SU-DHL-6 (cell line): Measurements from ENCODE around the gene BAD.

Experiments used
- EZH2phosphoT487 ChIP-seq: fragments of 200-600 bp; sonication (generic), shearing (Covaris generic); conservative IDR thresholded peaks from 2 replicates; pipeline ENCODE4 v1.6.1; 2018; ENCODE audit warnings: mild to moderate bottlenecking, antibody characterized with exemption, low read length, moderate library complexity, mixed read lengths
- TF ChIP-seq, protein P1 (sequence below): fragments of 200-600 bp; sonication (generic); IDR thresholded peaks from one replicate; pipeline ENCODE4 v1.5.1; 2017; ENCODE audit warnings: antibody characterized with exemption, mild to moderate bottlenecking, low read length, moderate library complexity; ENCODE audit not compliant: insufficient read depth, poor library complexity, severe bottlenecking

DNA sequence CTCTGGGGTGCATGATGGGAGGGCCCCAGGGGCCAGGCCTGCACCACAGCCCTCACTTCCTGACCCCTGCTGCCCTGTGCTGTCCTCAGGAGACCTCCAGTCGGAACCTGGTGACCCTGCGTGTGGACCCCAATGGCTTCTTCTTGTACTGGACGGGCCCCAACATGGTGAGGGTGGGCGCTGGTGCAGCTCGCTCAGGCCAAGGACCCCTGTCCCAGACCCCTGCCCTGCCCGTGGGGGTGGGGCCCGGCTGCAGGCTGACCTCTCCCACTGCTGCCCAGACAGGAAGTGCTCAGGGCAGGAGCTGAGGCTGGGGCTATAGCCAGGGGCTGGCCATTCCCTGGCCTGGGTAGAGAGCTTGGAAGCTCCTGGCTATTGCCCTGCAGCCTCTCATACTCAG lies 30.1 kb downstream of the BAD start:
- TF ChIP-seq, protein P1, sequence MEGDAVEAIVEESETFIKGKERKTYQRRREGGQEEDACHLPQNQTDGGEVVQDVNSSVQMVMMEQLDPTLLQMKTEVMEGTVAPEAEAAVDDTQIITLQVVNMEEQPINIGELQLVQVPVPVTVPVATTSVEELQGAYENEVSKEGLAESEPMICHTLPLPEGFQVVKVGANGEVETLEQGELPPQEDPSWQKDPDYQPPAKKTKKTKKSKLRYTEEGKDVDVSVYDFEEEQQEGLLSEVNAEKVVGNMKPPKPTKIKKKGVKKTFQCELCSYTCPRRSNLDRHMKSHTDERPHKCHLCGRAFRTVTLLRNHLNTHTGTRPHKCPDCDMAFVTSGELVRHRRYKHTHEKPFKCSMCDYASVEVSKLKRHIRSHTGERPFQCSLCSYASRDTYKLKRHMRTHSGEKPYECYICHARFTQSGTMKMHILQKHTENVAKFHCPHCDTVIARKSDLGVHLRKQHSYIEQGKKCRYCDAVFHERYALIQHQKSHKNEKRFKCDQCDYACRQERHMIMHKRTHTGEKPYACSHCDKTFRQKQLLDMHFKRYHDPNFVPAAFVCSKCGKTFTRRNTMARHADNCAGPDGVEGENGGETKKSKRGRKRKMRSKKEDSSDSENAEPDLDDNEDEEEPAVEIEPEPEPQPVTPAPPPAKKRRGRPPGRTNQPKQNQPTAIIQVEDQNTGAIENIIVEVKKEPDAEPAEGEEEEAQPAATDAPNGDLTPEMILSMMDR = no peak
- no peak for TF ChIP-seq EZH2phosphoT487
